Keratinocyte (primary cell): ENCODE data around the gene PHLDB3. TPM values are rescaled to one million over a fixed set of nuclear protein-coding genes. Genes with fewer than 3 reads are reported as not detected.

ENCODE experiments used
- DNase-seq: peaks from one replicate; pipeline ENCODE4 v3.0.0-alpha.2; 2011; ENCODE audit warnings: low read depth, missing footprints, low spot score
- FAIRE-seq: peaks from 2 replicates; lab custom pipeline; 2011; peaks lifted over from hg19 to GRCh38; lab: Jason Lieb, UNC
- H2AFZ ChIP-seq: 2 replicates; pipeline ENCODE4 v1.6.0; 2012; ENCODE audit warnings: low read length, control low read depth, inconsistent platforms; ENCODE audit not compliant: control insufficient read depth
- H3K27ac ChIP-seq: 2 replicates; pipeline ENCODE4 v1.5.1; 2011; ENCODE audit warnings: low read length; ENCODE audit not compliant: control insufficient read depth, insufficient read depth
- H3K27me3 ChIP-seq: 3 replicates; pipeline ENCODE4 v1.6.0; 2011; ENCODE audit warnings: low read length; ENCODE audit not compliant: control insufficient read depth, insufficient read depth; ENCODE audit errors: extremely low read depth
- H3K36me3 ChIP-seq, 2 experiments: 2 replicates in 1 of 2; 3 replicates in 1 of 2; pipeline ENCODE4 v1.5.1; 2011; ENCODE audit warnings: low read length in 2 of 2, mild to moderate bottlenecking in 1 of 2; ENCODE audit not compliant: control insufficient read depth in 2 of 2, insufficient read depth in 2 of 2; ENCODE audit errors: extremely low read depth in 1 of 2
- H3K4me1 ChIP-seq: 3 replicates; pipeline ENCODE4 v1.5.1; 2011; ENCODE audit warnings: low read length; ENCODE audit not compliant: control insufficient read depth, insufficient read depth; ENCODE audit errors: extremely low read depth
- H3K4me2 ChIP-seq: 3 replicates; pipeline ENCODE4 v1.6.0; 2011; ENCODE audit warnings: low read depth, low read length; ENCODE audit not compliant: control insufficient read depth, insufficient read depth; ENCODE audit errors: extremely low read depth
- H3K4me3 ChIP-seq, 3 experiments: fragments of 200-600 bp in 1 of 3; sonication (generic) in 1 of 3; 2 replicates in 2 of 3; 3 replicates in 1 of 3; pipeline ENCODE4 v1.5.1; 2011 to 2016; ENCODE audit warnings: low read length in 3 of 3, mild to moderate bottlenecking in 3 of 3, control low read depth in 2 of 3, inconsistent platforms in 1 of 3, low read depth in 1 of 3, mixed read lengths in 1 of 3, mixed run types in 1 of 3, moderate library complexity in 1 of 3; ENCODE audit not compliant: control insufficient read depth in 2 of 3, insufficient read depth in 2 of 3; ENCODE audit errors: extremely low read depth in 1 of 3
- H3K79me2 ChIP-seq: 2 replicates; pipeline ENCODE4 v1.6.0; 2012; ENCODE audit warnings: low read length; ENCODE audit not compliant: control insufficient read depth, insufficient read depth
- H3K9ac ChIP-seq: 3 replicates; pipeline ENCODE4 v1.6.0; 2011; ENCODE audit warnings: low read length; ENCODE audit not compliant: control insufficient read depth, insufficient read depth; ENCODE audit errors: extremely low read depth
- H3K9me1 ChIP-seq: 3 replicates; pipeline ENCODE4 v1.6.0; 2011; ENCODE audit warnings: low read length; ENCODE audit not compliant: control insufficient read depth, insufficient read depth; ENCODE audit errors: extremely low read depth
- H3K9me3 ChIP-seq: 2 replicates; pipeline ENCODE4 v1.5.1; 2012; ENCODE audit warnings: low read depth, low read length; ENCODE audit not compliant: control insufficient read depth
- H4K20me1 ChIP-seq: 3 replicates; pipeline ENCODE4 v1.6.0; 2011; ENCODE audit warnings: low read length; ENCODE audit not compliant: control insufficient read depth, insufficient read depth; ENCODE audit errors: extremely low read depth
- EZH2 ChIP-seq: IDR thresholded peaks from one replicate; pipeline ENCODE4 v1.6.1; 2012; ENCODE audit warnings: inconsistent platforms, mild to moderate bottlenecking, low read length, moderate library complexity
- dilution Hi-C: fragments of 300-500 bp; cut with MboI; formaldehyde crosslinking; loops from one replicate; pipeline ENCODE4 v1.7.0; 2020; ENCODE audit warnings: low sequenced_read_pairs; ENCODE audit not compliant: extremely low pct_ligation_motif_present
- polyA plus RNA-seq, 5 experiments: library from polyadenylated mRNA; depleted of rRNA in 3 of 5; stranded (reverse) in 3 of 5; stranded (forward) in 1 of 5; unstranded in 1 of 5; fragments of >200 nt; gene quantifications; 1 replicate in 1 of 5; 2 replicates in 3 of 5; 3 replicates in 1 of 5; pipeline versions ENCODE4 v1.2.1 to v1.2.3, GENCODE V29; 2011 to 2012; ENCODE audit warnings: missing spikeins in 2 of 5, low read depth in 1 of 5, low replicate concordance in 1 of 5
- TF ChIP-seq, protein P1 (sequence below), 3 experiments: IDR thresholded peaks in 1 of 3; conservative IDR thresholded peaks in 1 of 3; optimal IDR thresholded peaks in 1 of 3; 2 replicates in 2 of 3; 3 replicates in 1 of 3; pipeline versions ENCODE3 to v1.5.1; 2011; ENCODE audit warnings: low read length in 3 of 3, mild to moderate bottlenecking in 3 of 3, moderate library complexity in 2 of 3, control low read depth in 1 of 3, inconsistent platforms in 1 of 3; ENCODE audit not compliant: insufficient read depth in 2 of 3; ENCODE audit errors: extremely low read depth in 1 of 3

Gene PHLDB3
- polyA plus RNA-seq, 1 donor (not counting 4 experiments of a cell fraction or from before 2014, with no cell fraction given) = 6.7 TPM

DNA sequence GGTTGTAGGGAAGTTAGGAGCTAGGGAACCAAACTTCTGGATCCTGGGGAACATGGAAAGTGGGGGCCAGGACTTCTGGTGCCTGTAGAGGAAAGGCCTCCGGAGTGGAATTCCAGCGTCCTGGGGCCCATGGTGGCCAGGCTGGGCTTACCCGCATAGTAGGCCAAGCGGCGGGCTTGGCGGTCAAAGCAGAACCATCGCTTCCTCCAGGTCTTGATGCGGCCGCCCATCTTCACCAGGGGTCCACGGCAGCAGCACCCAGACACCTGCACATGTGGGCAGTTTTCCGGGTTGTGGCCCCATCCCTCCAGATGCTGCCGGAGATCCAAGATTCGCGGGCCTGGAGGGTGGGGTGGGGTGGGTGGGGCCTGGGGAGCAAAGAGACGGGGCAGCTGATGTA, 25.3 kb downstream of the PHLDB3 start:
- Histone ChIP-seq H3K79me2 (no peaks in the 10 kb centered on the region), H3K9me1 (no peaks in the 10 kb centered on the region), H2AFZ (no peak overlapping the region), H3K4me2 (no peak overlapping the region), H3K4me1 (peaks cover 18% of the 10 kb centered on the region), H3K9ac (no peak overlapping the region), H3K27ac (no peak overlapping the region), H3K9me3 (no peaks in the 10 kb centered on the region), H3K36me3 (peaks cover 7 to 32% of the 10 kb centered on the region in 2 experiments), H4K20me1 (no peaks in the 10 kb centered on the region), H3K27me3 (no peaks in the 10 kb centered on the region), H3K4me3 (no peak overlapping the region)
- TF ChIP-seq, protein P1, sequence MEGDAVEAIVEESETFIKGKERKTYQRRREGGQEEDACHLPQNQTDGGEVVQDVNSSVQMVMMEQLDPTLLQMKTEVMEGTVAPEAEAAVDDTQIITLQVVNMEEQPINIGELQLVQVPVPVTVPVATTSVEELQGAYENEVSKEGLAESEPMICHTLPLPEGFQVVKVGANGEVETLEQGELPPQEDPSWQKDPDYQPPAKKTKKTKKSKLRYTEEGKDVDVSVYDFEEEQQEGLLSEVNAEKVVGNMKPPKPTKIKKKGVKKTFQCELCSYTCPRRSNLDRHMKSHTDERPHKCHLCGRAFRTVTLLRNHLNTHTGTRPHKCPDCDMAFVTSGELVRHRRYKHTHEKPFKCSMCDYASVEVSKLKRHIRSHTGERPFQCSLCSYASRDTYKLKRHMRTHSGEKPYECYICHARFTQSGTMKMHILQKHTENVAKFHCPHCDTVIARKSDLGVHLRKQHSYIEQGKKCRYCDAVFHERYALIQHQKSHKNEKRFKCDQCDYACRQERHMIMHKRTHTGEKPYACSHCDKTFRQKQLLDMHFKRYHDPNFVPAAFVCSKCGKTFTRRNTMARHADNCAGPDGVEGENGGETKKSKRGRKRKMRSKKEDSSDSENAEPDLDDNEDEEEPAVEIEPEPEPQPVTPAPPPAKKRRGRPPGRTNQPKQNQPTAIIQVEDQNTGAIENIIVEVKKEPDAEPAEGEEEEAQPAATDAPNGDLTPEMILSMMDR (optimal IDR thresholded peaks at IDR 0.05 in 1 of 3, IDR thresholded peaks at IDR 0.05 in 1 of 3, conservative IDR thresholded peaks at IDR 0.05 in 1 of 3; ENCODE audit: extremely low read depth in 1 of 3, insufficient read depth in 2 of 3, low read length in 3 of 3) = no peak
- TF ChIP-seq EZH2 = no peak
- FAIRE-seq (no peak), DNase-seq (no peak)
- dilution Hi-C loops = no loop called here

DNA sequence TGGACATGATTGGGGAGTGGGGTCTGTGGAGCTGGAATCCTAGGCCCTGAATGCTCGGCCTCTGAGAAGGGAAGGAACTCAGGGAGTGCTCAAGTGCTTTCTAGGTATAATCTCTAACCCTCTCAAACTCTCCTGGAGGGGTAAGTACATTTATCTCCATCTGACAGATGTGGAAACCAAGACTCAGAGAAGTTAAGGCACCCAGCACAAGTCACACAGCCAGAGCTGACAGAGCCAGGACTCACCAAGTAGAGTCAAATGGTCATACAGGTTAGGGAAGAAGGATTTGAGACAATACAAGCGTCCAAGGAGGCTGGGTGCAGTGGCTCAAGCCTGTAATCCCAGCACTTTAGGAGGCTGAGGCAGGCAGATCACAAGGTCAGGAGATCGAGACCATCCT, 26.2 kb downstream of the PHLDB3 start:
- H3K27ac ChIP-seq = no peak overlapping the region
- DNase-seq (no peak), FAIRE-seq (no peak)
- dilution Hi-C loops = no loop called here
- peaks cover 18% of the 10 kb centered on the region for H3K4me1 ChIP-seq
- no peak overlapping the region for H3K9ac ChIP-seq
- TF ChIP-seq EZH2 = no peak
- TF ChIP-seq, protein P1 (optimal IDR thresholded peaks at IDR 0.05 in 1 of 3, IDR thresholded peaks at IDR 0.05 in 1 of 3, conservative IDR thresholded peaks at IDR 0.05 in 1 of 3; ENCODE audit: extremely low read depth in 1 of 3, insufficient read depth in 2 of 3, low read length in 3 of 3) = no peak
- peaks cover 7 to 32% of the 10 kb centered on the region in 2 experiments for H3K36me3 ChIP-seq
- no peaks in the 10 kb centered on the region for H3K79me2 ChIP-seq
- H2AFZ ChIP-seq = no peak overlapping the region
- H4K20me1 ChIP-seq = no peaks in the 10 kb centered on the region
- no peaks in the 10 kb centered on the region for H3K27me3 ChIP-seq
- no peaks in the 10 kb centered on the region for H3K9me3 ChIP-seq
- H3K4me2 ChIP-seq = no peak overlapping the region
- no peak overlapping the region for H3K4me3 ChIP-seq
- no peaks in the 10 kb centered on the region for H3K9me1 ChIP-seq
